GM21717 (cell line): ENCODE results near the gene GLB1L2.

Source experiments
- ATAC-seq: cut with Tn5 transposase; IDR thresholded peaks from one replicate; pipeline ENCODE4 v1.9.1; 2021; ENCODE audit warnings: mild to moderate bottlenecking, moderate library complexity; ENCODE audit not compliant: unreplicated experiment

Gene GLB1L2

GRCh38 chr11:134417871-134418840 lies 86.4 kb downstream of the GLB1L2 start:
- ATAC-seq = no peak

- no peak for ATAC-seq
These were observed 91.3 kb downstream of the GLB1L2 start for GRCh38 chr11:134423106-134423505.

GRCh38 chr11:134425413-134425812 lies 93.6 kb downstream of the GLB1L2 start:
- no peak for ATAC-seq
